Activated CD8-positive, alpha-beta T cell treated with anti-CD3 and anti-CD28 coated beads, Interleukin-2, amount 10 ng/mL, durations not matched to agents 7 days and 5 days (primary cell): ENCODE measurements around the gene UGCG. TPM values are rescaled to one million over a fixed set of nuclear protein-coding genes. Genes with fewer than 3 reads are reported as not detected.
A peak's percentile ranks its signal among the peaks of the same experiment; 100 is the strongest.
"Not testable (repeated sequence)": the region's sequence is repeated elsewhere in the genome, so short reads cannot be mapped to it uniquely, and the experiment has no call there.

ENCODE experiments used
- ATAC-seq: fragments of 150-1000 bp; cut with Tn5 transposase; one replicate; pipeline ENCODE4 v1.10.0; 2021; ENCODE audit warnings: moderate library complexity
- CTCF ChIA-PET: fragments of 350-600 bp; sonication (Branson Sonifier 250); formaldehyde crosslinking; loops from one replicate; lab custom pipeline; 2021; ENCODE audit warnings: antibody characterized with exemption; lab: Charles Lee
- POLR2A ChIA-PET: fragments of 350-600 bp; sonication (Branson Sonifier 250); formaldehyde crosslinking; loops from one replicate; lab custom pipeline; 2021; ENCODE audit warnings: antibody characterized with exemption; lab: Charles Lee
- DNase-seq: peaks from one replicate; pipeline ENCODE4 v3.0.0-alpha.2; 2020
- H3K27ac Mint-ChIP-seq: one replicate; pipeline ENCODE4 v1.8.0; 2021; ENCODE audit warnings: mild to moderate bottlenecking, mixed read lengths
- H3K27me3 Mint-ChIP-seq: one replicate; pipeline ENCODE4 v1.8.0; 2021; ENCODE audit warnings: low read depth, mixed read lengths
- H3K36me3 Mint-ChIP-seq: one replicate; pipeline ENCODE4 v1.8.0; 2021; ENCODE audit warnings: low read depth, mixed read lengths
- H3K4me1 Mint-ChIP-seq: one replicate; pipeline ENCODE4 v1.8.0; 2021; ENCODE audit warnings: low read depth, mixed read lengths
- H3K4me3 Mint-ChIP-seq: one replicate; pipeline ENCODE4 v1.8.0; 2021; ENCODE audit warnings: mild to moderate bottlenecking, mixed read lengths
- H3K9me3 Mint-ChIP-seq: one replicate; pipeline ENCODE4 v1.8.0; 2022; ENCODE audit warnings: mixed read lengths; ENCODE audit not compliant: insufficient read depth
- total RNA-seq, 2 experiments: library from RNA; stranded (reverse); gene quantifications; one replicate each; pipeline ENCODE4 v1.2.3, GENCODE V29; 2021

UGCG gene
- total RNA-seq, 2 experiments from 2014 or later, result 24.6 to 25.4 TPM

GRCh38 chr9:111891910-111892499 lies 4.6 kb upstream of the UGCG start:
- peak; percentile 29 for DNase-seq
- ChIA-PET POLR2A (no interaction called here), CTCF (interaction anchor here (1.0 to 1.1 kb wide), 2 partner anchors 47 to 133 kb away, joined by 3 read pairs; no protein-coding TSS in a partner anchor)
- no peaks in the 10 kb centered on the region for H3K9me3 Mint-ChIP-seq
- no peak for ATAC-seq
- H3K27ac Mint-ChIP-seq, result no peak overlapping the region
- H3K4me3 Mint-ChIP-seq, result no peak overlapping the region
- H3K4me1 Mint-ChIP-seq, result peaks cover 20% of the 10 kb centered on the region
- H3K27me3 Mint-ChIP-seq, result peaks cover 2% of the 10 kb centered on the region
- H3K36me3 Mint-ChIP-seq, result no peaks in the 10 kb centered on the region

- Mint-ChIP-seq H3K27me3 (peaks cover 2% of the 10 kb centered on the region), H3K4me1 (peaks cover 15% of the 10 kb centered on the region), H3K9me3 (no peaks in the 10 kb centered on the region), H3K4me3 (no peak overlapping the region), H3K36me3 (no peaks in the 10 kb centered on the region), H3K27ac (no peak overlapping the region)
- CTCF ChIA-PET, result interaction anchor here (0.7 to 1.7 kb wide), 5 partner anchors 18 to 178 kb away, joined by 3 to 9 read pairs (median 4); no protein-coding TSS in a partner anchor
- DNase-seq, result peak; percentile 62
- POLR2A ChIA-PET, result interaction anchor here (0.6 to 2.8 kb wide), 15 partner anchors 12 to 482 kb away, joined by 3 to 16 read pairs (median 3); partner anchors contain the start of gene HSDL2
- ATAC-seq, result peak; percentile 51
Measured at GRCh38 chr9:111896942-111897600, 457 bp downstream of the UGCG start.

- ATAC-seq (peak; percentile 21), DNase-seq (peak; percentile 40)
- no peak overlapping the region for H3K4me3 Mint-ChIP-seq
- CTCF ChIA-PET, result interaction anchor here (0.7 to 1.5 kb wide), 5 partner anchors 17 to 299 kb away, joined by 3 to 6 read pairs (median 4); no protein-coding TSS in a partner anchor
- POLR2A ChIA-PET, result interaction anchor here (0.6 to 2.8 kb wide), 11 partner anchors 11 to 482 kb away, joined by 3 to 16 read pairs (median 3); partner anchors contain the start of gene HSDL2
- no peaks in the 10 kb centered on the region for H3K36me3 Mint-ChIP-seq
- peaks cover 2% of the 10 kb centered on the region for H3K27me3 Mint-ChIP-seq
- H3K27ac Mint-ChIP-seq, result no peak overlapping the region
- H3K4me1 Mint-ChIP-seq, result peaks cover 9% of the 10 kb centered on the region
- H3K9me3 Mint-ChIP-seq, result no peaks in the 10 kb centered on the region
Measured at GRCh38 chr9:111897601-111898137, 1.1 kb downstream of the UGCG start.

- H3K36me3 Mint-ChIP-seq, result no peaks in the 10 kb centered on the region
- no peak overlapping the region for H3K27ac Mint-ChIP-seq
- CTCF ChIA-PET, result interaction anchor here (0.6 to 1.4 kb wide), 4 partner anchors 27 to 300 kb away, joined by 3 to 4 read pairs (median 3); no protein-coding TSS in a partner anchor
- no peak overlapping the region for H3K4me3 Mint-ChIP-seq
- peaks cover 2% of the 10 kb centered on the region for H3K27me3 Mint-ChIP-seq
- no peak for DNase-seq
- peaks cover 8% of the 10 kb centered on the region for H3K4me1 Mint-ChIP-seq
- ATAC-seq, result no peak
- H3K9me3 Mint-ChIP-seq, result no peaks in the 10 kb centered on the region
- POLR2A ChIA-PET, result interaction anchor here (0.8 to 2.8 kb wide), 6 partner anchors 10 to 481 kb away, joined by 3 to 16 read pairs (median 4); partner anchors contain the start of gene HSDL2
Measured at GRCh38 chr9:111898331-111899096, 1.9 kb downstream of the UGCG start.

DNA sequence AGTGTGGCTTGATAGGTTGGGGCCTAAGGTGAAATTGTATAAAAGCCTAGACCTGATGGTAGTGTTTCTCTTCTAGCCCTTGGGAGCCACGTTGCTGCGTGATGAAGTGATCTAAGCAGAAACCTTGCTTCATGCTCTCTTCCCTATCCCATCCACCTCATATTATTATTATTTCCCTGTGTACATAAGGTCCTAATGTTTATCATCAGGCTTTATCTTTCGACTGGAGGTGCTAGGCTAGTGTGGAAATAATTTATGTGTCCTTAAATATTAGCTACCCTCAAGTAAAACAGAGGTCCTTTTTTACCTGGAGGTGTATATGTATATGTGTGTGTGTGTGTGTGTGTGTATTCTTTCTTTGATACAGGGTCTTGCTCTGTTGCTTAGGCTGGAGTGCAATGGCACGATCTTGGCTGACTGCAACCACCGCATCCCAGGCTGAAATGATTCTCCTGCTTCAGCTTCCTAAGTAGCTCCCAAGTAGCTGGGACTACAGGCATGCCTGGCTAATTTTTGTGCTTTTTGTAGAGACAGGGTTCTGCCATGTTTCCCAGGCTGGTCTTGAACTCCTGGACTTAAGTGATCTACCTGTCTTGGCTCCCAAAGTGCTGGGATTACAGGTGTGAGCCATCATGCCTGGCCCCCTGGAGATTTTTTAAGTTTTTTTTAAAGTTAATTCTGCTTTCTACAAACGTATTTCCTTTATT lies 3.7 kb downstream of the UGCG start:
- Mint-ChIP-seq H3K27me3 (no peaks in the 10 kb centered on the region), H3K36me3 (peaks cover 6% of the 10 kb centered on the region), H3K4me1 (peaks cover 14% of the 10 kb centered on the region), H3K27ac (no peak overlapping the region), H3K9me3 (no peaks in the 10 kb centered on the region), H3K4me3 (no peak overlapping the region)
- DNase-seq, result no peak
- ATAC-seq, result no peak
- CTCF ChIA-PET, result no interaction called here
- POLR2A ChIA-PET, result no interaction called here

DNA sequence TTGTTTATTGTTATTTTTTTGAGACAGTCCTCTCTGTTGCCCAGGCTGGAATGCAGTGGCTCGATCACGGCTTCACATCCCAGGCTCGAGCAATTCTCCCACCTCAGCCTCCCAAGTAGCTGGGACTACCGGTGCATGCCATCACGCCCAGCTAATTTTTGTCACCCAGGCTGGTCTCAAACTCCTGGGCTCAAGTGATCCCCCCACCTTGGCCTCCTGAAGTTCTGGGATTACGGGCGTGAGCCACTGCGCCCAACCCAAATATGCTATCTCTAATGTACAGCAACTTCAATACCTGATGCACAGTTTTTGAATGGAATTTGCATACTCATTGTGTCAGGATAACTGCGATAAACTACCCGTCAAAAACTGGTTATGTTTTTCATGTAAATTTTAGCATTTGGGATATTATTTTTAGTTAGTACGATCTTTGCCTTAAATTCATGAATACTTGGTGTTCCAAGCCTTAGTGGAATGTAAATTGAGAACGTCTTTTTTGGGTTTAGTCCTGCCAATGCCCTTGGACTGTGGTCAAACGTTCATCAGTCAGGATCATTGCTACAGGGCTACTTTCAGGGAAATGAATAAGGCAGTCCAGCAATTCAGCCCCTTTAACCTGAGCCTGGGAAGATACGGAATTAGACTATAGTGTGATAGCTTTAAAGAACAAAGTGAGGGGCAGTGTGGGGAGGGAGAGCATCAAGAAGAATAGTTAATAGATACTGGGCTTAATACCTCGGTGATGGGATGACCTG lies 4.4 kb downstream of the UGCG start:
- DNase-seq, result no peak
- ATAC-seq, result no peak
- Mint-ChIP-seq H3K36me3 (peaks cover 7% of the 10 kb centered on the region), H3K4me1 (peaks cover 11% of the 10 kb centered on the region), H3K27me3 (no peaks in the 10 kb centered on the region), H3K4me3 (no peak overlapping the region), H3K9me3 (no peaks in the 10 kb centered on the region), H3K27ac (no peak overlapping the region)
- ChIA-PET CTCF (interaction anchor here (1.0 to 1.4 kb wide), 2 partner anchors 25 to 460 kb away, joined by 3 to 5 read pairs; no protein-coding TSS in a partner anchor), POLR2A (no interaction called here)

- H3K27ac Mint-ChIP-seq, result no peak overlapping the region
- peaks cover 18% of the 10 kb centered on the region for H3K4me1 Mint-ChIP-seq
- H3K36me3 Mint-ChIP-seq, result peaks cover 19% of the 10 kb centered on the region
- no peaks in the 10 kb centered on the region for H3K9me3 Mint-ChIP-seq
- ATAC-seq, result no peak
- ChIA-PET POLR2A (no interaction called here), CTCF (interaction anchor here (1.4 kb wide), 1 partner anchor 23 kb away, joined by 5 read pairs; no protein-coding TSS in a partner anchor)
- no peaks in the 10 kb centered on the region for H3K27me3 Mint-ChIP-seq
- no peak for DNase-seq
- H3K4me3 Mint-ChIP-seq, result no peak overlapping the region
Measured at GRCh38 chr9:111902391-111903139, 6.0 kb downstream of the UGCG start.

DNA sequence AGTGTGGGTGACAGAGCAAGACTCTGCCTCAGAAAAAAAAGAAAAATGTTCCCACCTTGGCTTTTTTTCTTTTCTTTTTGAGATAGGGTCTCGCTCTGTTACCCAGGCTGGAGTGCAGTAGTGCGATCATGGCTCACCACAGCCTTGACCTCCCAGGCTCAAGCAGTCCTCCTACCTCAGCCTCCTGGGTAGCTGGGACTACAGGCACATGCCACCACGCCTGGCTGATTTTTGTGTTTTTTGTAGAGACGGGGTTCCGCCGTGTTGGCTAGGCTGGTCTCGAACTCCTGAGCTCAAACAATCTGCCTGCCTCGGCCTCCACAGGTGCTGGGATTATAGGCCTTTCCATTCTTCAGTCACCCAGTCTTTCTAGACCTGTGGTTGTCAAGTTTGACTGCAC lies 6.9 kb downstream of the UGCG start:
- ATAC-seq, H3K4me3 Mint-ChIP-seq, H3K27me3 Mint-ChIP-seq, H3K9me3 Mint-ChIP-seq, DNase-seq, H3K27ac Mint-ChIP-seq: not testable (repeated sequence)
- ChIA-PET CTCF (interaction anchor here (1.4 kb wide), 1 partner anchor 12 kb away, joined by 4 read pairs; no protein-coding TSS in a partner anchor), POLR2A (interaction anchor here (0.7 kb wide), 1 partner anchor 13 kb away, joined by 3 read pairs; no protein-coding TSS in a partner anchor)
- Mint-ChIP-seq H3K4me1 (peaks cover 27% of the 10 kb centered on the region), H3K36me3 (peaks cover 22% of the 10 kb centered on the region)

- peaks cover 32% of the 10 kb centered on the region for H3K4me1 Mint-ChIP-seq
- H3K27ac Mint-ChIP-seq, result no peak overlapping the region
- DNase-seq (no peak), ATAC-seq (no peak)
- no peaks in the 10 kb centered on the region for H3K9me3 Mint-ChIP-seq
- ChIA-PET CTCF (interaction anchor here (1.4 kb wide), 1 partner anchor 11 kb away, joined by 4 read pairs; no protein-coding TSS in a partner anchor), POLR2A (interaction anchor here (0.7 kb wide), 1 partner anchor 12 kb away, joined by 3 read pairs; no protein-coding TSS in a partner anchor)
- H3K36me3 Mint-ChIP-seq, result peaks cover 22% of the 10 kb centered on the region
- H3K4me3 Mint-ChIP-seq, result no peak overlapping the region
- H3K27me3 Mint-ChIP-seq, result no peaks in the 10 kb centered on the region
Measured at GRCh38 chr9:111904026-111904425, 7.4 kb downstream of the UGCG start.

- no peak for ATAC-seq
- H3K4me3 Mint-ChIP-seq, result no peak overlapping the region
- H3K27ac Mint-ChIP-seq, result no peak overlapping the region
- DNase-seq, result no peak
- no peaks in the 10 kb centered on the region for H3K9me3 Mint-ChIP-seq
- H3K36me3 Mint-ChIP-seq, result peaks cover 22% of the 10 kb centered on the region
- ChIA-PET CTCF (no interaction called here), POLR2A (no interaction called here)
- H3K4me1 Mint-ChIP-seq, result peaks cover 39% of the 10 kb centered on the region
- no peaks in the 10 kb centered on the region for H3K27me3 Mint-ChIP-seq
Measured at GRCh38 chr9:111904891-111905291, 8.3 kb downstream of the UGCG start.
